Gastroesophageal sphincter (tissue), 3 donors: ENCODE measurements around the gene ZBTB46.

ENCODE experiments used
- CTCF ChIP-seq, 4 experiments: fragments of 200-600 bp in 2 of 4; fragments of 450-650 bp in 2 of 4; sonication (generic) in 1 of 4; IDR thresholded peaks; one replicate each; pipeline ENCODE4 v1.5.1; 2017 to 2019; ENCODE audit warnings: antibody characterized with exemption in 4 of 4, mild to moderate bottlenecking in 2 of 4, moderate library complexity in 2 of 4
- POLR2AphosphoS5 ChIP-seq: sonication (generic); formaldehyde crosslinking; IDR thresholded peaks from one replicate; pipeline ENCODE4 v1.6.1; 2017; ENCODE audit warnings: antibody characterized with exemption

GRCh38 chr20:63873477-63873971 is 42.5 kb upstream of the ZBTB46 start:
- TF ChIP-seq POLR2AphosphoS5, result peak; percentile 79
- no peak for TF ChIP-seq CTCF (IDR thresholded peaks at IDR 0.05)
